ENCODE measurements around the gene S100A4. TPM values are rescaled to one million over a fixed set of nuclear protein-coding genes. Genes with fewer than 3 reads are reported as not detected.

The S100A4 gene
- total RNA-seq, 1 experiment from 2014 or later, result 22.7 TPM

- POLR2A ChIA-PET, result no interaction called here
Measured at GRCh38 chr1:153505576-153505975, 40.0 kb downstream of the S100A4 start.

GRCh38 chr1:153503766-153504165, 41.8 kb downstream of the S100A4 start:
- Mint-ChIP-seq H3K27me3 (ENCODE audit: low read depth) (no peaks in the 10 kb centered on the region; the same call in 1 of the 2 replicates), H3K36me3 (no peaks in the 10 kb centered on the region), H3K9me3 (no peaks in the 10 kb centered on the region), H3K4me1 (no peaks in the 10 kb centered on the region), H3K27ac (no peak overlapping the region), H3K4me3 (no peak overlapping the region)
- no peak for ATAC-seq
- no peak for TF ChIP-seq E2F1 (CRISPR knock-in tag; IDR thresholded peaks at IDR 0.05)
- CTCF ChIA-PET, result interaction anchor here (1.3 to 1.5 kb wide), 2 partner anchors 9 to 148 kb away, joined by 4 to 6 read pairs; no protein-coding TSS in a partner anchor
- POLR2A ChIA-PET, result no interaction called here
- no peak for DNase-seq (ENCODE audit: low spot score)

More at GRCh38 chr1:153505576-153505975, 40.0 kb downstream of the S100A4 start:
- no peak overlapping the region for H3K4me3 Mint-ChIP-seq
- H3K27ac Mint-ChIP-seq, result no peak overlapping the region
- no peak for ATAC-seq
- no peak for TF ChIP-seq AFF4 (CRISPR knock-in tag; IDR thresholded peaks at IDR 0.05; ENCODE audit: borderline replicate concordance)
- TF ChIP-seq ZMAT4 (CRISPR knock-in tag; IDR thresholded peaks at IDR 0.05), result no peak
- no peak for TF ChIP-seq PREB (CRISPR knock-in tag; IDR thresholded peaks at IDR 0.05; ENCODE audit: borderline replicate concordance)
- no peak for TF ChIP-seq ZNF396 (CRISPR knock-in tag; IDR thresholded peaks at IDR 0.05; ENCODE audit: borderline replicate concordance)
- TF ChIP-seq IRF2 (CRISPR knock-in tag; IDR thresholded peaks at IDR 0.05; ENCODE audit: borderline replicate concordance, low read depth), result no peak
- no peak for TF ChIP-seq TP53 (CRISPR knock-in tag; IDR thresholded peaks at IDR 0.05)
- no peak for TF ChIP-seq USF1 (CRISPR knock-in tag; IDR thresholded peaks at IDR 0.05)
- DNase-seq (ENCODE audit: low spot score), result no peak
- no peaks in the 10 kb centered on the region for H3K36me3 Mint-ChIP-seq
- H3K9me3 Mint-ChIP-seq, result no peaks in the 10 kb centered on the region
- no peaks in the 10 kb centered on the region; the same call in 1 of the 2 replicates for H3K27me3 Mint-ChIP-seq (ENCODE audit: low read depth)
- H3K4me1 Mint-ChIP-seq, result no peaks in the 10 kb centered on the region
- CTCF ChIA-PET, result interaction anchor here (1.6 kb wide), 1 partner anchor 152 kb away, joined by 7 read pairs; no protein-coding TSS in a partner anchor

- Mint-ChIP-seq H3K36me3 (no peaks in the 10 kb centered on the region), H3K27ac (no peak overlapping the region), H3K4me3 (no peak overlapping the region), H3K27me3 (ENCODE audit: low read depth) (no peaks in the 10 kb centered on the region; the same call in 1 of the 2 replicates), H3K4me1 (peaks cover 12% of the 10 kb centered on the region), H3K9me3 (no peaks in the 10 kb centered on the region)
- ChIA-PET POLR2A (no interaction called here), CTCF (interaction anchor here (1.0 to 2.7 kb wide), 6 partner anchors 33 to 150 kb away, joined by 3 to 15 read pairs (median 4); partner anchors contain the start of genes PGLYRP4 and S100A13)
- DNase-seq (ENCODE audit: low spot score) (no peak), ATAC-seq (no peak)
- no peak for TF ChIP-seq USF2 (CRISPR knock-in tag; IDR thresholded peaks at IDR 0.05)
Measured at GRCh38 chr1:153498746-153499145, 46.9 kb downstream of the S100A4 start.

Data from WTC11 (cell line).